Measurements from ENCODE around the gene IFT88.

- TF ChIP-seq POLR2A (IDR thresholded peaks at IDR 0.05; ENCODE audit: extremely low read depth, insufficient read length) = no peak
- no peak for TF ChIP-seq CTCF (IDR thresholded peaks at IDR 0.05; ENCODE audit: low read depth, low read length)
- no peak for TF ChIP-seq MAX (IDR thresholded peaks at IDR 0.05; ENCODE audit: low read depth, low read length)
- TF ChIP-seq MYC (IDR thresholded peaks at IDR 0.05; ENCODE audit: low read depth, low read length) = no peak
Measured at GRCh38 chr13:20676213-20676612, 109.3 kb downstream of the IFT88 start.

Data from NB4 (cell line).